Activated CD8-positive, alpha-beta memory T cell treated with anti-CD3 and anti-CD28 coated beads, Interleukin-2, amount 50 U/mL, for 24 hours (primary cell): Measurements from ENCODE around the gene KCNA1.
"Not testable (repeated sequence)": the region's sequence is repeated elsewhere in the genome, so short reads cannot be mapped to it uniquely, and the experiment has no call there.

Experiments
- DNase-seq: peaks from one replicate; pipeline ENCODE4 v3.0.0-alpha.2; 2020; ENCODE audit errors: extremely low read depth

The KCNA1 gene

GRCh38 chr12:4909734-4910501 lies at the start of gene KCNA1:
KCNA1 (plus strand) TSS chr12:4909905; CDS start chr12:4911379, 1,474 bp downstream.
- no peak for DNase-seq

- no peak for DNase-seq
These were observed 49.0 kb upstream of the KCNA1 start for GRCh38 chr12:4860741-4861140.

GRCh38 chr12:4862809-4863208 lies 46.9 kb upstream of the KCNA1 start:
- no peak for DNase-seq

GRCh38 chr12:4864575-4864974 lies 45.1 kb upstream of the KCNA1 start:
- no peak for DNase-seq

- no peak for DNase-seq
These were observed 44.5 kb upstream of the KCNA1 start for GRCh38 chr12:4865246-4865645.

- DNase-seq: no peak
These were observed 43.4 kb upstream of the KCNA1 start for GRCh38 chr12:4866299-4866698.

- no peak for DNase-seq
These were observed 42.3 kb upstream of the KCNA1 start for GRCh38 chr12:4867384-4867783.

GRCh38 chr12:4870423-4870822 lies 39.3 kb upstream of the KCNA1 start:
- DNase-seq: no peak

- DNase-seq: no peak
These were observed 38.2 kb upstream of the KCNA1 start for GRCh38 chr12:4871514-4871913.

GRCh38 chr12:4873947-4874346 lies 35.8 kb upstream of the KCNA1 start:
- DNase-seq: no peak

GRCh38 chr12:4874671-4875070 lies 35.0 kb upstream of the KCNA1 start:
- no peak for DNase-seq

- DNase-seq: not testable (repeated sequence)
These were observed 30.2 kb upstream of the KCNA1 start for GRCh38 chr12:4879481-4879880.

GRCh38 chr12:4881266-4882064 lies 28.2 kb upstream of the KCNA1 start:
- no peak for DNase-seq

- DNase-seq: no peak
These were observed 17.8 kb upstream of the KCNA1 start for GRCh38 chr12:4891866-4892265.

- no peak for DNase-seq
These were observed 17.3 kb upstream of the KCNA1 start for GRCh38 chr12:4892418-4892817.

GRCh38 chr12:4894019-4894418 lies 15.7 kb upstream of the KCNA1 start:
- no peak for DNase-seq

GRCh38 chr12:4899364-4899763 lies 10.3 kb upstream of the KCNA1 start:
- no peak for DNase-seq

GRCh38 chr12:4900327-4900726 lies 9.4 kb upstream of the KCNA1 start:
- DNase-seq: no peak

GRCh38 chr12:4905316-4905715 lies 4.4 kb upstream of the KCNA1 start:
- DNase-seq: no peak

- DNase-seq: no peak
These were observed 858 bp upstream of the KCNA1 start for GRCh38 chr12:4908684-4909409.

GRCh38 chr12:4909410-4909733 lies 333 bp upstream of the KCNA1 start:
- no peak for DNase-seq

GRCh38 chr12:4910502-4911315 lies 1.0 kb downstream of the KCNA1 start:
- no peak for DNase-seq
